K562 (cell line): Measurements from ENCODE around the gene STK11. TPM values are rescaled to one million over a fixed set of nuclear protein-coding genes. Genes with fewer than 3 reads are reported as not detected.

ENCODE experiments used
- CHD2 ChIP-seq: IDR thresholded peaks from 2 replicates; pipeline ENCODE4 v1.6.1; 2011; ENCODE audit warnings: low read depth, low read length
- GTF2A2 ChIP-seq: IDR thresholded peaks from 2 replicates; pipeline ENCODE4 v1.6.1; 2016; ENCODE audit warnings: mild to moderate bottlenecking, missing genetic modification characterization, missing compliant biosample characterization
- HMG20A ChIP-seq: fragments of 450-650 bp; formaldehyde crosslinking; conservative IDR thresholded peaks from 2 replicates; pipeline ENCODE4 v1.4.0; 2020; ENCODE audit warnings: mild to moderate bottlenecking, mixed read lengths
- LCOR ChIP-seq: sonication (generic); formaldehyde crosslinking; IDR thresholded peaks from 2 replicates; pipeline ENCODE4 v1.8.0; 2022; ENCODE audit warnings: mild to moderate bottlenecking, missing genetic modification reagents
- MYNN ChIP-seq, 2 experiments: sonication (generic); formaldehyde crosslinking in 1 of 2; IDR thresholded peaks; 2 replicates each; pipeline versions ENCODE4 v1.5.0 to v1.6.1; 2016 to 2020; ENCODE audit warnings: antibody characterized with exemption in 1 of 2, missing genetic modification reagents in 1 of 2
- NFYB ChIP-seq: IDR thresholded peaks from 2 replicates; pipeline ENCODE4 v1.6.1; 2011; ENCODE audit warnings: mild to moderate bottlenecking, moderate library complexity; ENCODE audit not compliant: insufficient read length; ENCODE audit errors: extremely low read depth
- PCBP1 ChIP-seq: fragments of 200-400 bp; formaldehyde crosslinking; IDR thresholded peaks from 2 replicates; pipeline ENCODE4 v1.6.1; 2018; ENCODE audit warnings: mild to moderate bottlenecking, low read depth, low read length; ENCODE audit not compliant: poor library complexity, severe bottlenecking
- PHF20 ChIP-seq: fragments of 450-650 bp; IDR thresholded peaks from 2 replicates; pipeline ENCODE4 v1.6.1; 2018; ENCODE audit not compliant: partially characterized antibody
- PML ChIP-seq: IDR thresholded peaks from 2 replicates; pipeline ENCODE4 v1.6.1; 2012; ENCODE audit warnings: low read length, inconsistent platforms
- RBM22 ChIP-seq: fragments of 200-400 bp; formaldehyde crosslinking; IDR thresholded peaks from 2 replicates; pipeline ENCODE4 v1.6.1; 2018; ENCODE audit warnings: low read length, low read depth; ENCODE audit not compliant: poor library complexity, severe bottlenecking
- SMAD3 ChIP-seq: fragments of 450-650 bp; formaldehyde crosslinking; conservative IDR thresholded peaks from 2 replicates; pipeline ENCODE4 v1.4.0; 2020; ENCODE audit warnings: mild to moderate bottlenecking
- SREBF1 ChIP-seq: fragments of 150-350 bp; IDR thresholded peaks from 2 replicates; pipeline ENCODE4 v1.6.1; 2014; ENCODE audit warnings: antibody characterized with exemption, low read depth, low read length, borderline replicate concordance
- TAF1 ChIP-seq: IDR thresholded peaks from 2 replicates; pipeline ENCODE4 v1.6.1; 2011; ENCODE audit warnings: mild to moderate bottlenecking, low read length, moderate library complexity; ENCODE audit not compliant: insufficient read depth, control insufficient read depth, severe bottlenecking; ENCODE audit errors: extremely low read depth
- TBP ChIP-seq: optimal IDR thresholded peaks from 2 replicates; pipeline ENCODE3; 2011; ENCODE audit warnings: low read depth, low read length, improper control_type of control experiment
- U2AF1 ChIP-seq: fragments of 200-400 bp; formaldehyde crosslinking; optimal IDR thresholded peaks from 2 replicates; pipeline ENCODE3; 2017; ENCODE audit warnings: mild to moderate bottlenecking, low read depth, low read length, moderate library complexity
- ZBTB7A ChIP-seq: IDR thresholded peaks from 2 replicates; pipeline ENCODE4 v1.6.1; 2011; ENCODE audit warnings: low read depth, mild to moderate bottlenecking, low read length, moderate library complexity, borderline replicate concordance; ENCODE audit not compliant: control insufficient read depth
- ZFPM2 ChIP-seq: fragments of 250-450 bp; sonication (Bioruptor Pico); IDR thresholded peaks from 2 replicates; pipeline ENCODE4 v1.5.1; 2022; ENCODE audit warnings: mild to moderate bottlenecking
- ZNF217 ChIP-seq: sonication (generic); formaldehyde crosslinking; IDR thresholded peaks from 2 replicates; pipeline ENCODE4 v1.8.0; 2022; ENCODE audit warnings: mild to moderate bottlenecking, missing genetic modification reagents
- ZNF239 ChIP-seq: fragments of 250-450 bp; sonication (Bioruptor Pico); IDR thresholded peaks from 2 replicates; pipeline ENCODE4 v1.4.0; 2020; ENCODE audit warnings: mild to moderate bottlenecking
- ZNF785 ChIP-seq: fragments of 250-450 bp; sonication (Bioruptor Pico); IDR thresholded peaks from 2 replicates; pipeline ENCODE4 v1.4.0; 2020; ENCODE audit warnings: mild to moderate bottlenecking
- polyA plus RNA-seq, 8 experiments: library from polyadenylated mRNA; depleted of rRNA in 4 of 8; stranded (reverse) in 5 of 8; unstranded in 3 of 8; fragments of >200 nt; fragmentation: Nextera tagmentation in 2 of 8; fragmentation: Illumina TruSeq in 1 of 8; extraction: Ambion mirVana in 2 of 8; extraction: Trizol in 1 of 8; gene quantifications; 2 replicates each; pipeline versions ENCODE4 v1.2.1 to v1.2.3, GENCODE V29; 2011 to 2014; ENCODE audit warnings: inconsistent platforms in 1 of 8, missing spikeins in 1 of 8
- total RNA-seq, 7 experiments: library from RNA; depleted of rRNA in 6 of 7; stranded (reverse); fragments of >200 nt in 6 of 7; fragmentation: Illumina TruSeq in 2 of 7; extraction: Trizol in 2 of 7; gene quantifications; 2 replicates each; pipeline versions ENCODE4 v1.2.1 to v1.2.3, GENCODE V29; 2011 to 2021; ENCODE audit warnings: low replicate concordance in 1 of 7
- TF ChIP-seq, protein P1 (sequence below): sonication (generic); formaldehyde crosslinking; IDR thresholded peaks from 2 replicates; pipeline ENCODE4 v1.8.1; 2023; ENCODE audit warnings: mild to moderate bottlenecking, missing genetic modification reagents
- TF ChIP-seq, protein P2 (sequence below): sonication (generic); formaldehyde crosslinking; IDR thresholded peaks from 2 replicates; pipeline ENCODE4 v1.8.1; 2022; ENCODE audit warnings: missing genetic modification reagents
- TF ChIP-seq, protein P3 (sequence below): fragments of 250-450 bp; sonication (Bioruptor Pico); IDR thresholded peaks from 2 replicates; pipeline ENCODE4 v1.9.0; 2021; ENCODE audit warnings: mild to moderate bottlenecking, inconsistent platforms
- TF ChIP-seq, protein P4 (sequence below): fragments of 450-650 bp; IDR thresholded peaks from 2 replicates; pipeline ENCODE4 v1.6.1; 2016; ENCODE audit warnings: missing biosample characterization, missing genetic modification characterization

The STK11 gene
- total and polyA plus RNA-seq, 9 of the 15 experiments (the other 6 are each of a cell fraction or from before 2014, with no cell fraction given): 0.15 to 96.5 (median 31.7) TPM

DNA sequence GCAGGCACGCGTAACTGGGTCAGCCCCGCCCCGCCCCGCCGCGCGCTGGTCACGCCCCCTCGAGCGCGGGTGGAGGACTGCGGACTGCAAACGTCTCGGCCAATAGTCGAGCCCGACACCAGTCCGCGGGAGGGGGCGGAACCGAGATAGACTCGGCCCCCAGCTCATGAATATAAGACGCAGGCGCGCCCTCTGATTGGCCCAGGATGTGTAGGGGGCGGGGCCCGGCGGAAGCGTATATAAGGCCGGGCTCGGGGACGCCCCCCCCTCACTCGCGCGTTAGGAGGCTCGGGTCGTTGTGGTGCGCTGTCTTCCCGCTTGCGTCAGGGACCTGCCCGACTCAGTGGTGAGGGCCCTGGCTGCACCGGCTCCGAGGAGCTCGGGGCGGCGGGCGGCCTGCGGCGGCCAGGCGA is 63.5 kb downstream of the STK11 start, which contains the start of gene CIRBP (continued):
- TF ChIP-seq, protein P1, sequence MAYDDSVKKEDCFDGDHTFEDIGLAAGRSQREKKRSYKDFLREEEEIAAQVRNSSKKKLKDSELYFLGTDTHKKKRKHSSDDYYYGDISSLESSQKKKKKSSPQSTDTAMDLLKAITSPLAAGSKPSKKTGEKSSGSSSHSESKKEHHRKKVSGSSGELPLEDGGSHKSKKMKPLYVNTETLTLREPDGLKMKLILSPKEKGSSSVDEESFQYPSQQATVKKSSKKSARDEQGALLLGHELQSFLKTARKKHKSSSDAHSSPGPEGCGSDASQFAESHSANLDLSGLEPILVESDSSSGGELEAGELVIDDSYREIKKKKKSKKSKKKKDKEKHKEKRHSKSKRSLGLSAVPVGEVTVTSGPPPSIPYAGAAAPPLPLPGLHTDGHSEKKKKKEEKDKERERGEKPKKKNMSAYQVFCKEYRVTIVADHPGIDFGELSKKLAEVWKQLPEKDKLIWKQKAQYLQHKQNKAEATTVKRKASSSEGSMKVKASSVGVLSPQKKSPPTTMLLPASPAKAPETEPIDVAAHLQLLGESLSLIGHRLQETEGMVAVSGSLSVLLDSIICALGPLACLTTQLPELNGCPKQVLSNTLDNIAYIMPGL: 0 out of 2 replicates have a peak, but pooled peaks have one; percentile 38
- no peak for TF ChIP-seq HMG20A (CRISPR knock-in tag)
- peak; percentile 52 for TF ChIP-seq NFYB
- no peak for TF ChIP-seq LCOR (CRISPR knock-in tag)
- TF ChIP-seq, protein P2, sequence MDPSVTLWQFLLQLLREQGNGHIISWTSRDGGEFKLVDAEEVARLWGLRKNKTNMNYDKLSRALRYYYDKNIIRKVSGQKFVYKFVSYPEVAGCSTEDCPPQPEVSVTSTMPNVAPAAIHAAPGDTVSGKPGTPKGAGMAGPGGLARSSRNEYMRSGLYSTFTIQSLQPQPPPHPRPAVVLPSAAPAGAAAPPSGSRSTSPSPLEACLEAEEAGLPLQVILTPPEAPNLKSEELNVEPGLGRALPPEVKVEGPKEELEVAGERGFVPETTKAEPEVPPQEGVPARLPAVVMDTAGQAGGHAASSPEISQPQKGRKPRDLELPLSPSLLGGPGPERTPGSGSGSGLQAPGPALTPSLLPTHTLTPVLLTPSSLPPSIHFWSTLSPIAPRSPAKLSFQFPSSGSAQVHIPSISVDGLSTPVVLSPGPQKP: no peak
- TF ChIP-seq ZNF217: no peak
- peak; percentile 69; the same call in 1 of the 2 replicates for TF ChIP-seq MYNN (IDR thresholded peaks at IDR 0.05)
- TF ChIP-seq MYNN (CRISPR knock-in tag; IDR thresholded peaks at IDR 0.05): no peak
- TF ChIP-seq SMAD3 (CRISPR knock-in tag): no peak
- TF ChIP-seq, protein P3, sequence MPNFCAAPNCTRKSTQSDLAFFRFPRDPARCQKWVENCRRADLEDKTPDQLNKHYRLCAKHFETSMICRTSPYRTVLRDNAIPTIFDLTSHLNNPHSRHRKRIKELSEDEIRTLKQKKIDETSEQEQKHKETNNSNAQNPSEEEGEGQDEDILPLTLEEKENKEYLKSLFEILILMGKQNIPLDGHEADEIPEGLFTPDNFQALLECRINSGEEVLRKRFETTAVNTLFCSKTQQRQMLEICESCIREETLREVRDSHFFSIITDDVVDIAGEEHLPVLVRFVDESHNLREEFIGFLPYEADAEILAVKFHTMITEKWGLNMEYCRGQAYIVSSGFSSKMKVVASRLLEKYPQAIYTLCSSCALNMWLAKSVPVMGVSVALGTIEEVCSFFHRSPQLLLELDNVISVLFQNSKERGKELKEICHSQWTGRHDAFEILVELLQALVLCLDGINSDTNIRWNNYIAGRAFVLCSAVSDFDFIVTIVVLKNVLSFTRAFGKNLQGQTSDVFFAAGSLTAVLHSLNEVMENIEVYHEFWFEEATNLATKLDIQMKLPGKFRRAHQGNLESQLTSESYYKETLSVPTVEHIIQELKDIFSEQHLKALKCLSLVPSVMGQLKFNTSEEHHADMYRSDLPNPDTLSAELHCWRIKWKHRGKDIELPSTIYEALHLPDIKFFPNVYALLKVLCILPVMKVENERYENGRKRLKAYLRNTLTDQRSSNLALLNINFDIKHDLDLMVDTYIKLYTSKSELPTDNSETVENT (CRISPR knock-in tag): peak; percentile 84; the same call in 1 of the 2 replicates
- TF ChIP-seq U2AF1: peak; percentile 85
- 0 out of 2 replicates have a peak, but pooled peaks have one; percentile 13 for TF ChIP-seq SREBF1
- 0 out of 2 replicates have a peak, but pooled peaks have one; percentile 66 for TF ChIP-seq ZFPM2
- TF ChIP-seq PML: peak; percentile 91
- TF ChIP-seq, protein P4, sequence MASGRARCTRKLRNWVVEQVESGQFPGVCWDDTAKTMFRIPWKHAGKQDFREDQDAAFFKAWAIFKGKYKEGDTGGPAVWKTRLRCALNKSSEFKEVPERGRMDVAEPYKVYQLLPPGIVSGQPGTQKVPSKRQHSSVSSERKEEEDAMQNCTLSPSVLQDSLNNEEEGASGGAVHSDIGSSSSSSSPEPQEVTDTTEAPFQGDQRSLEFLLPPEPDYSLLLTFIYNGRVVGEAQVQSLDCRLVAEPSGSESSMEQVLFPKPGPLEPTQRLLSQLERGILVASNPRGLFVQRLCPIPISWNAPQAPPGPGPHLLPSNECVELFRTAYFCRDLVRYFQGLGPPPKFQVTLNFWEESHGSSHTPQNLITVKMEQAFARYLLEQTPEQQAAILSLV (tag): no peak
- peak; percentile 5; the same call in 1 of the 2 replicates for TF ChIP-seq CHD2
- no peak for TF ChIP-seq ZNF239 (CRISPR knock-in tag)
- peak; percentile 64; the same call in 1 of the 2 replicates for TF ChIP-seq ZBTB7A
- TF ChIP-seq TBP: peak; percentile 99
- TF ChIP-seq GTF2A2 (tag): peak; percentile 98
- TF ChIP-seq PHF20: no peak
- TF ChIP-seq ZNF785: no peak
- peak; percentile 70 for TF ChIP-seq PCBP1
- TF ChIP-seq TAF1: peak; percentile 94
- peak; percentile 94 for TF ChIP-seq RBM22
